ENCODE data around the gene NLGN2.

NLGN2 gene

DNA sequence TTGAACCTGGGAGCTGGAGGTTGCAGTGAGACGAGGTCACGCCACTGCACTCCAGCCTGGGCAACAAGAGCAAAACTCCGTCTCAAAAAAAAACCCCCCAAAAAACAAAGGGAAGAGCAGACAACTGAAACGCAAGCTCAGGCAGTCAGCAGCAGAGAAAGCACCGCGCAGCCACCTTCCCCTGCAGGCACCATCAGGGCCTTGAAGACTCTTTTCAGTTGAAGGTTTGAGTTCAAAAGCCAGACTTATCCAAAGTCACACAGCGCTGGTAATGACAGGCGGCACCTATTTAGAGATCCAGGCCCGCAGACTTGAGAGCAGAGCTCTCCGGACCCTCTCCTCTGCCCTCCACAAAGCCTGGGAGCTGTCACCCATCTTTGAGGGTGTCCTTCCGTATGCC, 60.6 kb downstream of the NLGN2 start:
- H3K27me3 ChIP-seq (ENCODE audit: insufficient read depth, poor library complexity, severe bottlenecking) = no peaks in the 10 kb centered on the region
- ATAC-seq (ENCODE audit: low read depth) = no peak
- peaks cover 27% of the 10 kb centered on the region for H3K36me3 ChIP-seq (ENCODE audit: low read depth)
- H3K4me3 ChIP-seq (ENCODE audit: severe bottlenecking) = no peak overlapping the region
- TF ChIP-seq CTCF (IDR thresholded peaks at IDR 0.05; ENCODE audit: poor library complexity, severe bottlenecking) = no peak
- H3K27ac ChIP-seq (ENCODE audit: poor library complexity, severe bottlenecking) = no peak overlapping the region
- no peaks in the 10 kb centered on the region for H3K9me3 ChIP-seq (ENCODE audit: severe bottlenecking)
- no peak for DNase-seq (ENCODE audit: low spot score)
- H3K4me1 ChIP-seq (ENCODE audit: insufficient read depth, poor library complexity, severe bottlenecking) = no peaks in the 10 kb centered on the region

GRCh38 chr17:7468804-7469389, 61.3 kb downstream of the NLGN2 start:
- TF ChIP-seq CTCF (IDR thresholded peaks at IDR 0.05; ENCODE audit: poor library complexity, severe bottlenecking) = no peak
- Histone ChIP-seq H3K4me1 (ENCODE audit: insufficient read depth, poor library complexity, severe bottlenecking) (no peaks in the 10 kb centered on the region), H3K27me3 (ENCODE audit: insufficient read depth, poor library complexity, severe bottlenecking) (no peaks in the 10 kb centered on the region), H3K36me3 (ENCODE audit: low read depth) (peaks cover 27% of the 10 kb centered on the region), H3K4me3 (ENCODE audit: severe bottlenecking) (no peak overlapping the region), H3K9me3 (ENCODE audit: severe bottlenecking) (no peaks in the 10 kb centered on the region), H3K27ac (ENCODE audit: poor library complexity, severe bottlenecking) (no peak overlapping the region)
- DNase-seq (ENCODE audit: low spot score) = no peak
- ATAC-seq (ENCODE audit: low read depth) = no peak
